ENCODE data around the gene POLR1G. TPM values are rescaled to one million over a fixed set of nuclear protein-coding genes. Genes with fewer than 3 reads are reported as not detected.

Gene POLR1G
- total and polyA plus RNA-seq, 9 of the 15 experiments (the other 6 are each of a cell fraction or from before 2014, with no cell fraction given) = 3.0 to 50.1 (median 27.4) TPM

DNA sequence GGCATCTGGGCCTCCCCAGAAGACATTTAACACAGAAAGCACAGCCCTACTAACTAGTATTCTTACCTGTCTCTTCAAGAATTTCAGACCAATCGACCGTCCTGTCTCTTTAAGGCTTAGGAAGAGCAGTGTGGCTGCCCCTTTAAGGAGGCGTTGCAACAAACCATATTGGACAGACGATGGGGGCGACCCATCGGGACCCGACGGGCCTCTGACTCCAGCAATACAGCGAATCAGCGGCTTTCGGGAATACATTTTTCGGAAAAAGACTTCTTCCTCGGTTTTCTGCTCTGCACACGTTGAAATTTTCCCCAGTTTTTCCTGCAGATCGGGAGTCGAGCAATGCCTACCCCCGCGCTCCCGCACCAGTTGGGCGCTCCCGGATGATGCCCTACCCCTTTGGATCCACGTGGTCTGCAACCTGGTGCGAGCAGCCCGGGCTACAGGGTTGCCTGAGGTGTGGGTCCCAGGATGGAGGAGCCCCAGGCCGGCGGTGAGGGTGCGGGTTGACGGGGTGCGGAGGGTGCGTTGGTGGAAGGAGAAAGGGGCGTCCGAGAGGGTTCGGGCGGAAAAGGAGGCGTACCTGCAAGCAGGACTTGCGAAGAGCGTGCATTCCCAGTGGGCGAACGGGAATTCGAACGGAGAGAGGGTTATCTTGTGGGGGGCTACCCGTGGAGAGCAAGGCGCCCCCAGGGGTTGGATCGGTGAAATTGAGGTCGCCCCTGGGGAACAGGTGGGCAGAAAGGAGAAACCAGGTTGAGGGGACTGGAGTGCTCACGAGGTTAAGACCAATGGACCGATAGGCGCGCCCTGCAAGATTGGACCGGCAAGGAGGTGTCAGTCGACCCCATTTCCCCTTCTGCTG lies at the start of gene POLR1G (continued):
- TF ChIP-seq STAT6 (CRISPR knock-in tag; IDR thresholded peaks at IDR 0.05) (0 out of 2 replicates have a peak, but pooled peaks have one; percentile 61), ZSCAN32 (CRISPR knock-in tag; IDR thresholded peaks at IDR 0.05) (no peak), ZNF785 (CRISPR knock-in tag; IDR thresholded peaks at IDR 0.05) (no peak), PPARD (CRISPR knock-in tag; IDR thresholded peaks at IDR 0.05) (no peak), SOX6 (IDR thresholded peaks at IDR 0.05) (no peak), CHD4 (IDR thresholded peaks at IDR 0.05; ENCODE audit: insufficient read depth, insufficient replicate concordance, low read depth, low read length, poor library complexity, severe bottlenecking) (no peak), ZNF174 (CRISPR knock-in tag; IDR thresholded peaks at IDR 0.05) (no peak), RBM25 (IDR thresholded peaks at IDR 0.05; ENCODE audit: low read depth, low read length, severe bottlenecking) (no peak), IRF1 (CRISPR knock-in tag; IDR thresholded peaks at IDR 0.05; ENCODE audit: borderline replicate concordance) (no peak), TAF15 (IDR thresholded peaks at IDR 0.05; ENCODE audit: low read depth, low read length) (no peak), ZNF224 (CRISPR knock-in tag; IDR thresholded peaks at IDR 0.05) (no peak), CREM (IDR thresholded peaks at IDR 0.05; ENCODE audit: low read depth) (peak; percentile 62), SP1 (CRISPR knock-in tag; IDR thresholded peaks at IDR 0.05) (peak; percentile 93), IRF2 (CRISPR knock-in tag; IDR thresholded peaks at IDR 0.05) (no peak), POLR2A (conservative IDR thresholded peaks at IDR 0.05) (peak; percentile 82)
- TF ChIP-seq, protein P1, sequence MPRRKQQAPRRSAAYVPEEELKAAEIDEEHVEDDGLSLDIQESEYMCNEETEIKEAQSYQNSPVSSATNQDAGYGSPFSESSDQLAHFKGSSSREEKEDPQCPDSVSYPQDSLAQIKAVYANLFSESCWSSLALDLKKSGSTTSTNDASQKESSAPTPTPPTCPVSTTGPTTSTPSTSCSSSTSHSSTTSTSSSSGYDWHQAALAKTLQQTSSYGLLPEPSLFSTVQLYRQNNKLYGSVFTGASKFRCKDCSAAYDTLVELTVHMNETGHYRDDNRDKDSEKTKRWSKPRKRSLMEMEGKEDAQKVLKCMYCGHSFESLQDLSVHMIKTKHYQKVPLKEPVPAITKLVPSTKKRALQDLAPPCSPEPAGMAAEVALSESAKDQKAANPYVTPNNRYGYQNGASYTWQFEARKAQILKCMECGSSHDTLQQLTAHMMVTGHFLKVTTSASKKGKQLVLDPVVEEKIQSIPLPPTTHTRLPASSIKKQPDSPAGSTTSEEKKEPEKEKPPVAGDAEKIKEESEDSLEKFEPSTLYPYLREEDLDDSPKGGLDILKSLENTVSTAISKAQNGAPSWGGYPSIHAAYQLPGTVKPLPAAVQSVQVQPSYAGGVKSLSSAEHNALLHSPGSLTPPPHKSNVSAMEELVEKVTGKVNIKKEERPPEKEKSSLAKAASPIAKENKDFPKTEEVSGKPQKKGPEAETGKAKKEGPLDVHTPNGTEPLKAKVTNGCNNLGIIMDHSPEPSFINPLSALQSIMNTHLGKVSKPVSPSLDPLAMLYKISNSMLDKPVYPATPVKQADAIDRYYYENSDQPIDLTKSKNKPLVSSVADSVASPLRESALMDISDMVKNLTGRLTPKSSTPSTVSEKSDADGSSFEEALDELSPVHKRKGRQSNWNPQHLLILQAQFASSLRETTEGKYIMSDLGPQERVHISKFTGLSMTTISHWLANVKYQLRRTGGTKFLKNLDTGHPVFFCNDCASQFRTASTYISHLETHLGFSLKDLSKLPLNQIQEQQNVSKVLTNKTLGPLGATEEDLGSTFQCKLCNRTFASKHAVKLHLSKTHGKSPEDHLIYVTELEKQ (CRISPR knock-in tag; IDR thresholded peaks at IDR 0.05) = no peak
- TF ChIP-seq, protein P2, sequence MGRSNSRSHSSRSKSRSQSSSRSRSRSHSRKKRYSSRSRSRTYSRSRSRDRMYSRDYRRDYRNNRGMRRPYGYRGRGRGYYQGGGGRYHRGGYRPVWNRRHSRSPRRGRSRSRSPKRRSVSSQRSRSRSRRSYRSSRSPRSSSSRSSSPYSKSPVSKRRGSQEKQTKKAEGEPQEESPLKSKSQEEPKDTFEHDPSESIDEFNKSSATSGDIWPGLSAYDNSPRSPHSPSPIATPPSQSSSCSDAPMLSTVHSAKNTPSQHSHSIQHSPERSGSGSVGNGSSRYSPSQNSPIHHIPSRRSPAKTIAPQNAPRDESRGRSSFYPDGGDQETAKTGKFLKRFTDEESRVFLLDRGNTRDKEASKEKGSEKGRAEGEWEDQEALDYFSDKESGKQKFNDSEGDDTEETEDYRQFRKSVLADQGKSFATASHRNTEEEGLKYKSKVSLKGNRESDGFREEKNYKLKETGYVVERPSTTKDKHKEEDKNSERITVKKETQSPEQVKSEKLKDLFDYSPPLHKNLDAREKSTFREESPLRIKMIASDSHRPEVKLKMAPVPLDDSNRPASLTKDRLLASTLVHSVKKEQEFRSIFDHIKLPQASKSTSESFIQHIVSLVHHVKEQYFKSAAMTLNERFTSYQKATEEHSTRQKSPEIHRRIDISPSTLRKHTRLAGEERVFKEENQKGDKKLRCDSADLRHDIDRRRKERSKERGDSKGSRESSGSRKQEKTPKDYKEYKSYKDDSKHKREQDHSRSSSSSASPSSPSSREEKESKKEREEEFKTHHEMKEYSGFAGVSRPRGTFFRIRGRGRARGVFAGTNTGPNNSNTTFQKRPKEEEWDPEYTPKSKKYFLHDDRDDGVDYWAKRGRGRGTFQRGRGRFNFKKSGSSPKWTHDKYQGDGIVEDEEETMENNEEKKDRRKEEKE (IDR thresholded peaks at IDR 0.05; ENCODE audit: borderline replicate concordance in 1 of 2, control insufficient read depth in 1 of 2, low read depth in 2 of 2, low read length in 1 of 2) = peak in 1 of 2 experiments; percentile 99; a peak in 2 of 4 replicates

Measured in K562 (cell line).